A673 (cell line): Measurements from ENCODE around the gene ADGRB2.

Source experiments
- CTCF ChIP-seq: fragments of 300-800, 200-600 bp; sonication (generic); conservative IDR thresholded peaks from 2 replicates; pipeline ENCODE4 v1.5.1; 2017; ENCODE audit warnings: low read depth, mild to moderate bottlenecking, antibody characterized with exemption, low read length, moderate library complexity, mixed read lengths
- EZH2 ChIP-seq: fragments of 200-600 bp; sonication (generic); IDR thresholded peaks from 2 replicates; pipeline ENCODE4 v1.6.1; 2017; ENCODE audit warnings: borderline replicate concordance, low read depth, mild to moderate bottlenecking, mixed read lengths, antibody characterized with exemption, low read length; ENCODE audit not compliant: poor library complexity, severe bottlenecking

DNA sequence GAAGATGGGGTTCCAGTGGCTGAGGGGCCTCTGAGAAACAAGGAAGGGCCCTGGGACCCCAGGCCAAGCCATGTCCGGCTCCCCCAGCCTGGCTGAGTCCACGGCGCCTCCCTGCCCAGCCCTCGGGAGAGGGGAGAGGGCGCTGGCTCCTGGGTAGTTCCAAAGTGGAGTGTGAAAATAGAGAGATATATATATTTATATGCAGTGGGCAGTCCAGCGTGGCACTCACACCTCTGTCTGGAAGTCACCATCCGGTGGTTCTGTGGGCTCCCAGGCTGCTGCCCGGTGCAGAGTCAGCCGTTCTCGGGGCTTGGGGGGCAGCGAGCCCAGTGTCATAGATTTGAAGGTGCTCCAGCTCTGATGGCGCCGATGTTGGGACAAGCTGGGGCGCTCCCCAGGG is 36.9 kb downstream of the ADGRB2 start:
- TF ChIP-seq CTCF = no peak
- TF ChIP-seq EZH2 = no peak
